HL-60 (cell line): Measurements from ENCODE around the gene NFATC1.

Experiments
- POLR2AphosphoS5 ChIP-seq: IDR thresholded peaks from 2 replicates; pipeline ENCODE4 v1.6.1; 2012; ENCODE audit warnings: low read depth
- SPI1 ChIP-seq: IDR thresholded peaks from 2 replicates; pipeline ENCODE4 v1.6.1; 2012; ENCODE audit warnings: low read depth, mild to moderate bottlenecking, borderline replicate concordance
- TF ChIP-seq, protein P1 (sequence below): IDR thresholded peaks from one replicate; pipeline ENCODE4 v1.5.1; 2011; ENCODE audit warnings: low read length, control low read depth, inconsistent platforms; ENCODE audit not compliant: insufficient read depth

DNA sequence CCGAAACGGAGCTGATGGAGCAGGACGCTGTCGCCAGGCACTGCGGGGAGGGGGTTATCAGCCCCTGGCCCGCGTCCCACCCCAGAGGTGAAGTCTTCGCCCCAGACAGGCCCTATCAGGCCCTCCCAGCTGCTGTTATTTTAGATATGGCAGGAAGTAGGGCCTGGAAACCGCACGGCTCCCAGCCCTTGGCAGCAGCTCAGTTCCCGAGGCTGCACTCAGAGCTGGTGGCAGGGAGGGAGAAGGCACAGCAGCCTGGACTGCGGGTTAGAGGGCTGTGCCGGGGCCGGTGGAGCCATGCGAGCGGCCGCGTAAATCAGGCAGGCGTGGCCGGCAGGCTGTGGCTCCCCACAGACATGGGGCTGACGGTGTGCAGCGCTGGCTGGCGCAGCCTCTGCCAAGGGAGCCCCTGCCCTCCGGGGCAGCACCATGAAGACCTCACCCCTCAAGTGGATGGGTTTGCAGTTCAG, 111.4 kb downstream of the NFATC1 start:
- peak; percentile 28; the same call in 1 of the 2 replicates for TF ChIP-seq SPI1
- TF ChIP-seq POLR2AphosphoS5: peak; percentile 83
- TF ChIP-seq, protein P1, sequence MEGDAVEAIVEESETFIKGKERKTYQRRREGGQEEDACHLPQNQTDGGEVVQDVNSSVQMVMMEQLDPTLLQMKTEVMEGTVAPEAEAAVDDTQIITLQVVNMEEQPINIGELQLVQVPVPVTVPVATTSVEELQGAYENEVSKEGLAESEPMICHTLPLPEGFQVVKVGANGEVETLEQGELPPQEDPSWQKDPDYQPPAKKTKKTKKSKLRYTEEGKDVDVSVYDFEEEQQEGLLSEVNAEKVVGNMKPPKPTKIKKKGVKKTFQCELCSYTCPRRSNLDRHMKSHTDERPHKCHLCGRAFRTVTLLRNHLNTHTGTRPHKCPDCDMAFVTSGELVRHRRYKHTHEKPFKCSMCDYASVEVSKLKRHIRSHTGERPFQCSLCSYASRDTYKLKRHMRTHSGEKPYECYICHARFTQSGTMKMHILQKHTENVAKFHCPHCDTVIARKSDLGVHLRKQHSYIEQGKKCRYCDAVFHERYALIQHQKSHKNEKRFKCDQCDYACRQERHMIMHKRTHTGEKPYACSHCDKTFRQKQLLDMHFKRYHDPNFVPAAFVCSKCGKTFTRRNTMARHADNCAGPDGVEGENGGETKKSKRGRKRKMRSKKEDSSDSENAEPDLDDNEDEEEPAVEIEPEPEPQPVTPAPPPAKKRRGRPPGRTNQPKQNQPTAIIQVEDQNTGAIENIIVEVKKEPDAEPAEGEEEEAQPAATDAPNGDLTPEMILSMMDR: no peak
